Stimulated activated naive CD4-positive, alpha-beta T cell treated with Interleukin-2 at 50 U/mL for 16 hours (primary cell): Measurements from ENCODE around the gene TLR2.

ENCODE experiments used
- DNase-seq: peaks from one replicate; lab custom pipeline; 2025; lab: John Stamatoyannopoulos, UW

TLR2 gene

GRCh38 chr4:153684182-153684970, at the start of gene TLR2:
TSS of gene TLR2 (plus strand) at chr4:153684280. CDS start at chr4:153702908, 18,628 bp downstream.
- peak; percentile 57 for DNase-seq

- no peak for DNase-seq
Measured at GRCh38 chr4:153634738-153635353, 49.2 kb upstream of the TLR2 start.

DNA sequence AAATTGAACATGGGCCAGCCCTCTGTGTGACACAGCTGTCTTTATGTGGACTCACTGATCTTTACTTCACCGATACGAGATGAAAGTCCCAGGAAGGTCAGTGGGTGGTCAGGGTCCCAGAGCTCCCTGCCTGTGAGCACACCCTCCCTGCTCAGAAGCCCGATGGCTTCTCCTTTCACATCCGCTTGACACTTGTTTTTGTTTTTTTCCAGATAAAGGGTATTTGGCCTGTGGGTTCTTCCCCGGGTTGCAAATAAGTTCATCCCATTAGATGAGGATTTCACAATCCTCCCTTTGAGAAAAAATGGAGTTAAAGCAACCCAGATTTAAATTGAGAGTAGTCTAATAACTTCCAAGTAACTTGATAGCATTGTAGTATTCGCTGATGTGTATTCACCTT, 48.2 kb upstream of the TLR2 start:
- no peak for DNase-seq

DNA sequence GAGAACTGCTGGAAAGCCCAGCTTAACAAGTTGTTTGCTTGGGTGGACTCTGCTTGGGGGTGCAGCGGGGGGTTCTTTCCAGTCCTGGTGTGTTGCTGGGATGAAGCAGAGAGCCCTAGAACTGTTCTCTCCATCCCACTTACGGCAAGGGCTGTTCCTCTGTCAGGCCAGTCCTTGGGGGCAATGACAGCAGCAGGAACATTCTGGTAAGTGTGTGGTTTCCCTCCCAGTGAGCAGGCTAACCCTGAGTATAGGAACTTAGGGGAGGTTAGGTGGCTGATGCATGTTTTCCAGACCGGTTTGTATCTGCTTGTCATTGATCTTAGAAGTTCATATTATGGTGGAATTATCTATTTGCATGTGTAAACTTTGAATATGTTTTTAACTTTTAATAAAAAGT, 46.9 kb upstream of the TLR2 start:
- DNase-seq = no peak

- no peak for DNase-seq
Measured at GRCh38 chr4:153638011-153638410, 46.1 kb upstream of the TLR2 start.

- DNase-seq = no peak
Measured at GRCh38 chr4:153638999-153639398, 45.1 kb upstream of the TLR2 start.

DNA sequence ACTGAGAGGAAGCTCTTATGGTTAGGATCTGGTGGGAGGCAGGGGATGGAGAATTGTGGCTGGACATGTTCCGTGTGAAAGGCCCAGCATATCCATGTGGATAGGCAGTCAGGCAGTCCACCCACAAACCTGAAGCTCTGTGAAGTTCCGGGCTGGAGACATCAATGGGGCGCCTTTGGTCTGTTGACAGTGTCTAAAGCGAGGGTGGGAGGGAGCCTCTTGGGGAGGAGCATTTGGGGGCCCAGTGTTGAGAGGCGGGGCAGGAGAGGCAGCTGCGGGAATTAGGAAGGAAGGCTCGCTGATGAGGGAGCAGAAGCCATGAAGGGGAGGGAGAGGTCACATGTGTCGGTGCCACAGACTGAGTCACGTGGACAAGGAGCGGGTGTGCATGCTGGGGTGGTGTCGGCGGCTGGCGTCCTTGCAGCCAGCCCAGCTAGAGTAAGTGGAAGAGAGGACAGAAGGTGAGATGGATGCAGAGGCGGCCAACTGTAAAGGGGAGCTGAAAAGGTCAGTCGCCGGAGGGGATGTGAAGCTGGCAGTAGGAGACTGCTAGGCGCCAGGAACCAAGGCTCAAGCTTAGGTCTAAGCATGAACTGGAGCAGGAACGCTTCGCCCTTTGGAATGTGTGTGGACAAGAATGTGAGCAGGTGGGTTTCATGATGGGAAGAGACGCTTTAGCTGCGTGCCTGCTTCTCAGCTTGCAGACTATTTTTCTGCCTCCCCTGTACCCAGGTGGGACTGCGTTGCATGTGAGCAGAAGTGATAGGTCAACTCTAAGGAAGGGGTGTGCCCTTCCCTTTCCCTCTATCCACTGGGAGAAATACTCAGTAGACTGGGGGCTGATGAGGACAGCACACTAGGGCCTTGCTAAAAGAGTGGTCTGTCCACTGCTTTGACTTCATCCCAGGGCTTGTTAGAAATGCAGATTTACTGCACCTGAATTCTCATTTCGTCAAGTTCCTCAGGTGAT, 44.0 kb upstream of the TLR2 start:
- no peak for DNase-seq

GRCh38 chr4:153641532-153641931, 42.5 kb upstream of the TLR2 start:
- DNase-seq = no peak

DNA sequence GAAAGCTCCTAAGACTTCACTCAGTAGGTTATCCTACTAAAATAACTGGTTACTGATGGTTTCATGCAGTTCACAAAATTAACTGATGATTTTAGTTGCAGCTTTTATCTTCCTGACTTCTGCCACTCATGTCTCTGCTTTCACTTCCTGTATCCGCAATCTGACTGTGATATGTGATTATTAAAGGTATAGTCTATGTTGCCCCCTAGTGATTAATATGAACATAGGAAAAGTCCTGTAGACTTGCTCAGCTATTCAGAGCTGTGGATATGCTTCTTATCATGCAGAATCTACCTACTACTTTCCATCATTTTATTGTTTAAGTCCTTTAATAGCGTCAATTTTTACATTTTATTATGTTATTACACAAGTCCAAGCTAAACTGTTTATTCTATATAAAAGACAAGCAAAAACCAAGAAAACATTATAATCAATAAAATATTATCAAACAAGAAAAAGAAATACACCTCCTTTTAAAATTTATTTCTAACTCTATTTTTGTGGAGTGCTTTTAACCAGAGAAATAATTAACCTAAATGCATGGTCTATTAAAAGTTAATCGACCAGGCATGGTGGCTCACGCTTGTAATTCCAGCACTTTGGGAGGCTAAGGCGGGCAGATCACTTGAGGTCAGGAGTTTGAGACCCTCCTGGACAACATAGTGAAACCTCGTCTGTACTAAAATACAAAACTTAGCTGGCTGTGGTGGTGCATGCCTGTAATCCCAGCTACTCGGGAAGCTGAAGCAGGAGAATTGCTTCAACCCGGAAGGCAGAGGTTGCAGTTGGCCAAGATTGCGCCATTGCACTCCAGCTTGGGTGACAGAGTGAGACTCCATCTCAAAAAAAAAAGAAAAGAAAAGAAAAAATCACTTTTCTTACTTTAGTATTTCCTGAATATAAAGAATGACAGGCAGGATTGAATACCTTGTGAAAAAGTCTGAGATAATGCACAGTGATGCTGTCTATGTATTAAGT, 40.4 kb upstream of the TLR2 start:
- no peak for DNase-seq

GRCh38 chr4:153645183-153645582, 38.9 kb upstream of the TLR2 start:
- no peak for DNase-seq

GRCh38 chr4:153646261-153646660, 37.8 kb upstream of the TLR2 start:
- DNase-seq = no peak

DNA sequence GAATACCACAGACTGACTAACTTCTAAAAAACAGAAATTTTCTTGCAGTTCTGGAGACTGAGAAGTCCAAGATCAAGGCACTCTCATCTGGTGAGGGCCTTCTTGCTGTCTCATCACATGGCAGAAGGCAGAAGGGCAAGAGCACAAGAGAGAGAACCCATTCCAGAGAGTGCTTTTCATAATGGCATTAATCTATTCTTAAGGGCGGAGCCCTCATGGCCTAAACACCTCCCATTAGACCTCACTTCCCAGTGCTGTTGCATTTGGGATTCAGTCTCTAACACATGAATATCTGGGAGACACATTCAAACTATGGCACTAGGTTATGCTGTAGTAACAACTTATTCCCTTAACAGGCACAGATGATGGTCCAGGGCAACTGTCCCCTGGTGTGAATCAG, 37.1 kb upstream of the TLR2 start:
- DNase-seq = no peak

- DNase-seq = no peak
Measured at GRCh38 chr4:153647975-153648374, 36.1 kb upstream of the TLR2 start.

- DNase-seq = no peak
Measured at GRCh38 chr4:153649572-153649991, 34.5 kb upstream of the TLR2 start.

DNA sequence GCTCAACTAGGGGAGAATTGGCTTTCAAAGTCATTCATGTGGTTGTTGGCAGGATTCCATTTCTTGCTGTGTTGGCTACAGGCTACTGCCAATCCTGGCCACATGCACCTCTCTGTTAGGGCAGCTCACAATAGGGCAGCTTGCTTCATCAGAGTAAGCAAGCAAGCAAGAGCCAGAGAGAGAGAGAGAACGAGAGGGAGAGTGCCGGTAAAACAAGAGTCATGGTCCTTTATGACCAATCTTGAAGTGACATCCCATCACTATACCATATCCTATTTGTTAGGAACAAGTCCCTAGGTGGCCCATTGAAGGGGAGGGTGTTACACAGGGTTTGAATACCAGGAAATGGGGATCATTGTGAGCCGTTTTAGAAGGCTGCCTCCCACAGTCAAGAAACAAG, 33.0 kb upstream of the TLR2 start:
- no peak for DNase-seq

- peak; percentile 44 for DNase-seq
Measured at GRCh38 chr4:153651587-153651986, 32.5 kb upstream of the TLR2 start.

DNA sequence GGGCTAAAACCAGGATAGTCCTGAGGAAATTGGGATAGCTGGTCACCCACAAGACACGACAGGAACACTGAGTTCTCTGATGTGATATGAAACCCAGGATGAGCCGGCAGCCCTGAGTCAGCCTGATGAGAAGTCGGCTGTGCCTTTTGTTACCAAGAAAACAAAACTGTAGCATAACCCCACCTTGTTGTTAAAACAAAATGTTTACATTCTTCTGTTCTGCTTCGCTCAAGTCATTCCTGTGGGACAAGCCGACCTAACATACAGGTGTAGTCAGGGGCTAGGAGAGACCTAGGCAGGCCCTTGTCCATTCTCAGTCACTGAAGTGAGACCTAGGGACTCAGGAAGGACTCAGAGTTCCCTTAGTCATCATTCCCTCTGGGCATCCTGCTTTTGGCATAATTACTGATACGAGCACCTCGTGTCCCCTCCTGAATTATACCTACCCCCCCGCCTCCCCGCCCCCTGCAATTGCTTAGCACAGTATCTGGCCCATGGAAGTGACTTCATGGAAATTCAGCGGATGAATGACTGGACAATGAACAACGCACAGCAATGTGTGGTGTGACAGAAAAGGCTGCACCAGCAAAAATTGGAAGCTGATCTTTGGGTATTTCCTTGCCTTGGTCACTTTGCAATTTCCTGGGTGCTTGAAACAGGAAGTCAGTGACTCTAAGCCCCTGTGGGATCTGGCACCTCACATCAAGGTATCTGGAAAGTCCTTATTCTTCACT, 31.9 kb upstream of the TLR2 start:
- DNase-seq = no peak

DNA sequence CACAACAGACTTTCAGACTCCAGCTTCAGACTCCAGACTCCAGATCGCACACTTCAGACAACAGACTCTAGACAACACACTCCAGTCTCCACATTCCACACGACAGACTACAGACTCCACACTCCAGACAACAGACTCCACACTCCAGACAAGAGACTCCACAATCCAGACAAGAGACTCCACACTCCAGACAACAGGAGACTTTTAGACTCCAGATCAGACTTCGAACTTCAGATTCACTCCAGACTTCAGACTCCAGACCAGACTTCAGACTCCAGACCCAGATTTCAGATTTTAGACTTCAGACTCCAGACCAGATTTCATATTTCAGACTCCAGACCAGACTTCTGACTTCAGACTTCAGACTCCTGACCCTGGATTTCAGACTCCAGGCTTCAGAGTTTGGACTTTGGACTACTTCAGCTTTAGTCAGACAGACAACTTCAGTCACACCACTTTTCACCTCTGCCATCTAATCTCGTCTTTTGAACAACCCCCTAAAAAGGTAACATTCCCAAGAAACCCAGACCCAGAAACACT, 29.0 kb upstream of the TLR2 start:
- no peak for DNase-seq

DNA sequence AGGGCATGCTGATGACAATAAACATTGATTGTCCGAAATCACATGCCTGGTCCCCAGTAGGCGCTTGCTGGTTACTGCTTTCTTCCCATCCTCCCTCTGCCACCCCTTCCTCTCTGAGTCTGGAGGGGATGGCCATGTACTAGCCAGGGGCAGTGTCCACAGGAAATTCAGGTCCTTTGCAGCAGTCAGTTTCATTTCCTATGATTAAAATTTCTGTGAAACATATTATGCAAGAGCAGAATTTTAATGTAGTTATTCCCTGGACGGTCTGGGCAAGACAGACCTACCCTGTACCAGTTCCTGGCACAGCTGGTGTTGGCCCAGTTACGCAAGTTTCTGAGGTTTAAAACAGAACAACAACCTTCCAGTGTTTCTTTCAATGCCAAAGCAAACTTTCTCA, 28.2 kb upstream of the TLR2 start:
- DNase-seq = no peak

DNA sequence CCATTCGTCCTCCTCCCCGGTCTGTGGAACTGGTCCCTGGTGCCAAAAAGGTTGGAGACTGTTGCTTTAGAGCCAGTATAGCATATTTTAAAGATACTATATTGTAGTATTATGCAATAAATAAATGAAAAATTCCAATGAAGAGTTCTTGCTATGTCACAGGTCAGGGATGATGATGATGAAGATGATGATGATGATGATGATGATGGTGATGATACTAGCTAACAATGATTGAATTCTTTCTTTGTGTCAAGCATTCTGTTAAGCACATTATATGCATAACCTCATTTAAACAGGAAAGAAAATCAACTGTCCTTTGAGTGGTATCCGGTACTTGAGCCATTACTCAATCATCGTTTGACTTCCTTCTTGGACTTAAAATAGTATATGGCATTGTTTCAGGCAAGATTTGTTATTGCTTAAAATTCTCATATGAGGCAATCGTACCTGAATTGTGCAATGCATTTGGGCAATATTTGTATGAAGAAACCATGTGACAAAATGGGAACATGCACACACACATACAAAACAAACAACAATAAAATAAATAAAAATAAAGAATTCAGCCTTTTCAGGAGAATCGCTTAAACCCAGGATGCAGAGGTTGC, 22.8 kb upstream of the TLR2 start:
- DNase-seq = no peak
